Effector memory CD4-positive, alpha-beta T cell (primary cell): ENCODE measurements around the gene TEDC2.
"Not testable (repeated sequence)": the region's sequence is repeated elsewhere in the genome, so short reads cannot be mapped to it uniquely, and the experiment has no call there.

ENCODE experiments used
- DNase-seq, 3 donors: peaks; one replicate each; pipeline ENCODE4 v3.0.0-alpha.2; 2020
- H3K27ac ChIP-seq: 2 replicates; pipeline ENCODE4 v1.7.0; 2013; ENCODE audit warnings: mild to moderate bottlenecking, low read length, moderate library complexity; ENCODE audit not compliant: insufficient read depth, poor library complexity, severe bottlenecking
- H3K27me3 ChIP-seq: replicated peaks from 2 replicates; pipeline ENCODE4 v1.7.0; 2013; ENCODE audit warnings: mild to moderate bottlenecking, low read length; ENCODE audit not compliant: insufficient read depth, control insufficient read depth, poor library complexity, severe bottlenecking
- H3K36me3 ChIP-seq: 2 replicates; pipeline ENCODE4 v1.7.0; 2013; ENCODE audit warnings: mild to moderate bottlenecking, low read length, moderate library complexity; ENCODE audit not compliant: control insufficient read depth, insufficient read depth
- H3K4me1 ChIP-seq: 2 replicates; pipeline ENCODE4 v1.7.0; 2013; ENCODE audit warnings: low read length, mild to moderate bottlenecking; ENCODE audit not compliant: control insufficient read depth, insufficient read depth, poor library complexity, severe bottlenecking
- H3K4me3 ChIP-seq: 2 replicates; pipeline ENCODE4 v1.7.0; 2013; ENCODE audit warnings: low read length, low read depth, mild to moderate bottlenecking; ENCODE audit not compliant: insufficient read depth, poor library complexity, severe bottlenecking
- H3K9me3 ChIP-seq: 2 replicates; pipeline ENCODE4 v1.7.0; 2013; ENCODE audit warnings: mild to moderate bottlenecking, low read length, moderate library complexity; ENCODE audit not compliant: control insufficient read depth

The TEDC2 gene

GRCh38 chr16:2438121-2438520 lies 21.8 kb upstream of the TEDC2 start:
- no peaks in the 10 kb centered on the region for H3K9me3 ChIP-seq
- H3K4me1 ChIP-seq, result no peaks in the 10 kb centered on the region
- H3K27ac ChIP-seq, result no peak overlapping the region
- no peak overlapping the region for H3K4me3 ChIP-seq
- H3K36me3 ChIP-seq, result peaks cover 4% of the 10 kb centered on the region
- no peaks in the 10 kb centered on the region for H3K27me3 ChIP-seq
- DNase-seq, result no peak

GRCh38 chr16:2439598-2439997 lies 20.3 kb upstream of the TEDC2 start:
- no peaks in the 10 kb centered on the region for H3K4me1 ChIP-seq
- no peaks in the 10 kb centered on the region for H3K9me3 ChIP-seq
- no peaks in the 10 kb centered on the region for H3K27me3 ChIP-seq
- no peak overlapping the region for H3K4me3 ChIP-seq
- DNase-seq, result no peak
- H3K27ac ChIP-seq, result no peak overlapping the region
- peaks cover 4% of the 10 kb centered on the region for H3K36me3 ChIP-seq

GRCh38 chr16:2441143-2441804 lies 18.6 kb upstream of the TEDC2 start:
- not testable (repeated sequence) for DNase-seq, H3K36me3 ChIP-seq, H3K27me3 ChIP-seq, H3K4me3 ChIP-seq, H3K9me3 ChIP-seq, H3K27ac ChIP-seq, H3K4me1 ChIP-seq

GRCh38 chr16:2443555-2443954 lies 16.4 kb upstream of the TEDC2 start:
- no peak for DNase-seq
- Histone ChIP-seq H3K4me1 (no peaks in the 10 kb centered on the region), H3K36me3 (peaks cover 12% of the 10 kb centered on the region), H3K27me3 (no peaks in the 10 kb centered on the region), H3K9me3 (no peaks in the 10 kb centered on the region), H3K4me3 (no peak overlapping the region), H3K27ac (no peak overlapping the region)

- peaks cover 12% of the 10 kb centered on the region for H3K36me3 ChIP-seq
- no peaks in the 10 kb centered on the region for H3K9me3 ChIP-seq
- H3K4me3 ChIP-seq, result no peak overlapping the region
- no peak overlapping the region for H3K27ac ChIP-seq
- H3K4me1 ChIP-seq, result no peaks in the 10 kb centered on the region
- H3K27me3 ChIP-seq, result no peaks in the 10 kb centered on the region
- DNase-seq, result no peak
Measured at GRCh38 chr16:2447920-2448583, 11.9 kb upstream of the TEDC2 start.

GRCh38 chr16:2449118-2449517 lies 10.8 kb upstream of the TEDC2 start:
- Histone ChIP-seq H3K4me3 (no peak overlapping the region), H3K27me3 (no peaks in the 10 kb centered on the region), H3K27ac (no peak overlapping the region), H3K36me3 (peaks cover 12% of the 10 kb centered on the region), H3K9me3 (no peaks in the 10 kb centered on the region), H3K4me1 (no peaks in the 10 kb centered on the region)
- DNase-seq, result no peak

GRCh38 chr16:2450535-2450934 lies 9.4 kb upstream of the TEDC2 start:
- Histone ChIP-seq H3K27me3 (no peaks in the 10 kb centered on the region), H3K4me1 (no peaks in the 10 kb centered on the region), H3K27ac (no peak overlapping the region), H3K9me3 (no peaks in the 10 kb centered on the region), H3K4me3 (no peak overlapping the region), H3K36me3 (peaks cover 12% of the 10 kb centered on the region)
- no peak for DNase-seq

GRCh38 chr16:2450975-2451381 lies 8.9 kb upstream of the TEDC2 start:
- DNase-seq, result no peak
- Histone ChIP-seq H3K36me3 (peaks cover 12% of the 10 kb centered on the region), H3K4me1 (no peaks in the 10 kb centered on the region), H3K9me3 (no peaks in the 10 kb centered on the region), H3K4me3 (no peak overlapping the region), H3K27ac (no peak overlapping the region), H3K27me3 (no peaks in the 10 kb centered on the region)

- H3K9me3 ChIP-seq, result no peaks in the 10 kb centered on the region
- H3K4me3 ChIP-seq, result no peak overlapping the region
- no peak for DNase-seq
- H3K36me3 ChIP-seq, result peaks cover 5% of the 10 kb centered on the region
- H3K27me3 ChIP-seq, result no peaks in the 10 kb centered on the region
- H3K4me1 ChIP-seq, result no peaks in the 10 kb centered on the region
- H3K27ac ChIP-seq, result no peak overlapping the region
Measured at GRCh38 chr16:2451851-2452320, 8.0 kb upstream of the TEDC2 start.

- no peak overlapping the region for H3K4me3 ChIP-seq
- no peak for DNase-seq
- H3K27ac ChIP-seq, result no peak overlapping the region
- H3K36me3 ChIP-seq, result peaks cover 2% of the 10 kb centered on the region
- H3K4me1 ChIP-seq, result no peaks in the 10 kb centered on the region
- H3K9me3 ChIP-seq, result no peaks in the 10 kb centered on the region
- no peaks in the 10 kb centered on the region for H3K27me3 ChIP-seq
Measured at GRCh38 chr16:2452650-2453049, 7.3 kb upstream of the TEDC2 start.
